Measurements from ENCODE around the gene LY6G6C.

DNA sequence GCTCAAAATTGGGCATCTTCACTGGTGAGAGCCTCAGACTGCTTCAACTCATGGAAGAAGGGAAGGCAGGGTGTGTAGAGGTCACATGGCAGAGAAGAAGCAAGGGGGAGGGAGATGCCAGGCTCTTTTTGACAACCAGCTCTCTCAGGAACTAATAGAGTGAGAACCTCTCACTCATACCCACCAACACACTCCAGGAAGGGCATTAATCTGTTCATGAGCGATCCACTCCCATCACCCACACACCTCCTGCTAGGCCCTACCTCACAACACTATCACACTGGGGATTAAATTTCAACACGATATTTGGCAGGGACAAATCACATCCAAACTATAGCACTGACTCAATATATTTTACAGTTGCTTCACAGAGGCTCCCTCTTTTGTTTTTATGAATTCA, 20.3 kb upstream of the LY6G6C start:
- TF ChIP-seq, protein P1, sequence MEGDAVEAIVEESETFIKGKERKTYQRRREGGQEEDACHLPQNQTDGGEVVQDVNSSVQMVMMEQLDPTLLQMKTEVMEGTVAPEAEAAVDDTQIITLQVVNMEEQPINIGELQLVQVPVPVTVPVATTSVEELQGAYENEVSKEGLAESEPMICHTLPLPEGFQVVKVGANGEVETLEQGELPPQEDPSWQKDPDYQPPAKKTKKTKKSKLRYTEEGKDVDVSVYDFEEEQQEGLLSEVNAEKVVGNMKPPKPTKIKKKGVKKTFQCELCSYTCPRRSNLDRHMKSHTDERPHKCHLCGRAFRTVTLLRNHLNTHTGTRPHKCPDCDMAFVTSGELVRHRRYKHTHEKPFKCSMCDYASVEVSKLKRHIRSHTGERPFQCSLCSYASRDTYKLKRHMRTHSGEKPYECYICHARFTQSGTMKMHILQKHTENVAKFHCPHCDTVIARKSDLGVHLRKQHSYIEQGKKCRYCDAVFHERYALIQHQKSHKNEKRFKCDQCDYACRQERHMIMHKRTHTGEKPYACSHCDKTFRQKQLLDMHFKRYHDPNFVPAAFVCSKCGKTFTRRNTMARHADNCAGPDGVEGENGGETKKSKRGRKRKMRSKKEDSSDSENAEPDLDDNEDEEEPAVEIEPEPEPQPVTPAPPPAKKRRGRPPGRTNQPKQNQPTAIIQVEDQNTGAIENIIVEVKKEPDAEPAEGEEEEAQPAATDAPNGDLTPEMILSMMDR (IDR thresholded peaks at IDR 0.05; ENCODE audit: low read depth, low read length): no peak
- TF ChIP-seq POLR2A (IDR thresholded peaks at IDR 0.05; ENCODE audit: extremely low read depth, insufficient read length): no peak

Data from NB4 (cell line).